ENCODE measurements around the gene AOPEP.

The AOPEP gene

GRCh38 chr9:94796687-94797086 is 70.2 kb downstream of the AOPEP start:
- DNase-seq, result no peak

GRCh38 chr9:94798201-94798600 is 71.7 kb downstream of the AOPEP start:
- DNase-seq, result no peak

GRCh38 chr9:94798708-94799107 is 72.2 kb downstream of the AOPEP start:
- DNase-seq, result no peak

- DNase-seq, result no peak
Observed at GRCh38 chr9:94799578-94800264, 73.2 kb downstream of the AOPEP start.

- DNase-seq, result no peak
Observed at GRCh38 chr9:94800424-94801117, 74.1 kb downstream of the AOPEP start.

GRCh38 chr9:94801234-94801633 is 74.7 kb downstream of the AOPEP start:
- no peak for DNase-seq

GRCh38 chr9:94801681-94802080 is 75.2 kb downstream of the AOPEP start:
- DNase-seq, result no peak

GRCh38 chr9:94802251-94802650 is 75.8 kb downstream of the AOPEP start:
- DNase-seq, result no peak

GRCh38 chr9:94802793-94803192 is 76.3 kb downstream of the AOPEP start:
- DNase-seq, result no peak

- DNase-seq, result no peak
Observed at GRCh38 chr9:94804316-94804715, 77.8 kb downstream of the AOPEP start.

- peak; percentile 23 for DNase-seq
Observed at GRCh38 chr9:94805051-94805489, 78.6 kb downstream of the AOPEP start.

GRCh38 chr9:94805585-94805984 is 79.1 kb downstream of the AOPEP start:
- DNase-seq, result peak; percentile 70

- DNase-seq, result peak; percentile 36
Observed at GRCh38 chr9:94806307-94806893, 79.9 kb downstream of the AOPEP start.

GRCh38 chr9:94807556-94807955 is 81.1 kb downstream of the AOPEP start:
- no peak for DNase-seq

- no peak for DNase-seq
Observed at GRCh38 chr9:94808926-94809700, 82.6 kb downstream of the AOPEP start.

GRCh38 chr9:94809778-94810177 is 83.3 kb downstream of the AOPEP start:
- DNase-seq, result no peak

GRCh38 chr9:94811074-94811473 is 84.6 kb downstream of the AOPEP start:
- peak; percentile 39 for DNase-seq

GRCh38 chr9:94812343-94812742 is 85.8 kb downstream of the AOPEP start:
- no peak for DNase-seq

GRCh38 chr9:94813379-94813778 is 86.9 kb downstream of the AOPEP start:
- DNase-seq, result peak; percentile 79

- DNase-seq, result peak; percentile 25
Observed at GRCh38 chr9:94817291-94818177, 91.0 kb downstream of the AOPEP start.

GRCh38 chr9:94818178-94818541 is 91.7 kb downstream of the AOPEP start:
- no peak for DNase-seq

- DNase-seq, result no peak
Observed at GRCh38 chr9:94819161-94819687, 92.7 kb downstream of the AOPEP start.
